ENCODE measurements around the gene COX6B2. TPM values are rescaled to one million over a fixed set of nuclear protein-coding genes. Genes with fewer than 3 reads are reported as not detected.

The COX6B2 gene
- total and polyA plus RNA-seq, 2 of the 13 experiments (the other 11 are each of a cell fraction or from before 2014, with no cell fraction given) = 0.21 TPM; not detected in 1

DNA sequence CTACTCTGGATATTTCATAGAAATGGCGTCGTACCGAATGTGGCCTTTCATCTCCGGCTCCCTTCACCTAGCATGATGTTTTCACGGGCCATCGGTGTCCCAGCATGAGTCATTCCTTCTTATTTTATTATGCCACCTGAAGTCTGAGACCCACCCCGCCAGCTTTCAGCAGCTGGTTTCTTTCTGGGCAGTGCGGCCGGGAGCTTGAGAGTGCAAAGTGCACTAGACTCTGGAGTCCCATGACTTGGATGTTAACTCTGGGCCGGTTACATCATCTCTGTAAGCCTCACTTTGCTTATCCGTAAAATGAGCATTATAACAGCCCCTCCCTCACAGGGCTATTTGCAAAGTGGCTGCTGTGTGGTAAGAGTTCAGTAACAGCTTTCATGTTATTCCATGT is 20.6 kb downstream of the COX6B2 start (continued):
- TF ChIP-seq MLLT10 (CRISPR knock-in tag; IDR thresholded peaks at IDR 0.05) (no peak), ZNF646 (CRISPR knock-in tag; IDR thresholded peaks at IDR 0.05) (no peak), DNMT1 (CRISPR knock-in tag; IDR thresholded peaks at IDR 0.05) (no peak), NFATC3 (CRISPR knock-in tag; IDR thresholded peaks at IDR 0.05) (no peak), KDM5A (IDR thresholded peaks at IDR 0.05; ENCODE audit: borderline replicate concordance, low read length) (no peak), NR2F1 (CRISPR knock-in tag; IDR thresholded peaks at IDR 0.05) (no peak), NBN (conservative IDR thresholded peaks at IDR 0.05) (no peak), ZNF768 (CRISPR knock-in tag; IDR thresholded peaks at IDR 0.05) (no peak), NRL (CRISPR knock-in tag; IDR thresholded peaks at IDR 0.05; ENCODE audit: borderline replicate concordance) (no peak), KMT2B (CRISPR knock-in tag; IDR thresholded peaks at IDR 0.05) (no peak), ZNF562 (CRISPR knock-in tag; IDR thresholded peaks at IDR 0.05; ENCODE audit: borderline replicate concordance) (no peak), MAZ (IDR thresholded peaks at IDR 0.05; ENCODE audit: borderline replicate concordance, low read depth, low read length) (no peak), MAZ (CRISPR knock-in tag; IDR thresholded peaks at IDR 0.05; ENCODE audit: low read depth) (peak; percentile 39; the same call in 1 of the 2 replicates), ZNF616 (CRISPR knock-in tag; IDR thresholded peaks at IDR 0.05; ENCODE audit: low read depth) (no peak), CAMTA2 (CRISPR knock-in tag; IDR thresholded peaks at IDR 0.05; ENCODE audit: borderline replicate concordance) (no peak), AKAP8 (CRISPR knock-in tag; IDR thresholded peaks at IDR 0.05) (no peak), SALL2 (CRISPR knock-in tag; IDR thresholded peaks at IDR 0.05) (0 out of 2 replicates have a peak, but pooled peaks have one; percentile 17), IKZF4 (CRISPR knock-in tag; IDR thresholded peaks at IDR 0.05; ENCODE audit: borderline replicate concordance, low read depth, not compliant biosample characterization) (no peak), ATF7-NPFF (CRISPR knock-in tag; IDR thresholded peaks at IDR 0.05; ENCODE audit: low read depth) (no peak), GATA4 (IDR thresholded peaks at IDR 0.05; ENCODE audit: borderline replicate concordance, low read depth) (no peak; the same call in 1 of the 2 replicates), ZNF713 (CRISPR knock-in tag; IDR thresholded peaks at IDR 0.05) (no peak)
- TF ChIP-seq, protein P1, sequence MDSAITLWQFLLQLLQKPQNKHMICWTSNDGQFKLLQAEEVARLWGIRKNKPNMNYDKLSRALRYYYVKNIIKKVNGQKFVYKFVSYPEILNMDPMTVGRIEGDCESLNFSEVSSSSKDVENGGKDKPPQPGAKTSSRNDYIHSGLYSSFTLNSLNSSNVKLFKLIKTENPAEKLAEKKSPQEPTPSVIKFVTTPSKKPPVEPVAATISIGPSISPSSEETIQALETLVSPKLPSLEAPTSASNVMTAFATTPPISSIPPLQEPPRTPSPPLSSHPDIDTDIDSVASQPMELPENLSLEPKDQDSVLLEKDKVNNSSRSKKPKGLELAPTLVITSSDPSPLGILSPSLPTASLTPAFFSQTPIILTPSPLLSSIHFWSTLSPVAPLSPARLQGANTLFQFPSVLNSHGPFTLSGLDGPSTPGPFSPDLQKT (CRISPR knock-in tag; IDR thresholded peaks at IDR 0.05; ENCODE audit: borderline replicate concordance) = no peak
- TF ChIP-seq, protein P2, sequence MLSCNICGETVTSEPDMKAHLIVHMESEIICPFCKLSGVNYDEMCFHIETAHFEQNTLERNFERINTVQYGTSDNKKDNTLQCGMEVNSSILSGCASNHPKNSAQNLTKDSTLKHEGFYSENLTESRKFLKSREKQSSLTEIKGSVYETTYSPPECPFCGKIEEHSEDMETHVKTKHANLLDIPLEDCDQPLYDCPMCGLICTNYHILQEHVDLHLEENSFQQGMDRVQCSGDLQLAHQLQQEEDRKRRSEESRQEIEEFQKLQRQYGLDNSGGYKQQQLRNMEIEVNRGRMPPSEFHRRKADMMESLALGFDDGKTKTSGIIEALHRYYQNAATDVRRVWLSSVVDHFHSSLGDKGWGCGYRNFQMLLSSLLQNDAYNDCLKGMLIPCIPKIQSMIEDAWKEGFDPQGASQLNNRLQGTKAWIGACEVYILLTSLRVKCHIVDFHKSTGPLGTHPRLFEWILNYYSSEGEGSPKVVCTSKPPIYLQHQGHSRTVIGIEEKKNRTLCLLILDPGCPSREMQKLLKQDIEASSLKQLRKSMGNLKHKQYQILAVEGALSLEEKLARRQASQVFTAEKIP (CRISPR knock-in tag; IDR thresholded peaks at IDR 0.05; ENCODE audit: borderline replicate concordance) = no peak

Data from HepG2 (cell line).